Fibroblast of lung (primary cell): Measurements from ENCODE around the gene FRS3.

Experiments used
- CTCF ChIP-seq, 2 donors: IDR thresholded peaks in 1 of 2; conservative IDR thresholded peaks in 1 of 2; 1 replicate in 1 of 2; 2 replicates in 1 of 2; pipeline ENCODE4 v1.5.1; 2011 to 2012; ENCODE audit warnings: low read length in 2 of 2, control low read depth in 1 of 2, inconsistent platforms in 1 of 2, low read depth in 1 of 2, mild to moderate bottlenecking in 1 of 2
- EZH2 ChIP-seq: IDR thresholded peaks from 2 replicates; pipeline ENCODE4 v1.5.1; 2012; ENCODE audit warnings: low read length, control low read depth, mild to moderate bottlenecking; ENCODE audit errors: missing control alignments

- TF ChIP-seq EZH2, result no peak
- no peak for TF ChIP-seq CTCF (conservative IDR thresholded peaks at IDR 0.05 in 1 of 2, IDR thresholded peaks at IDR 0.05 in 1 of 2; ENCODE audit: low read depth in 1 of 2, low read length in 2 of 2)
Measured at GRCh38 chr6:41778895-41779294, 805 bp downstream of the FRS3 start.
